ENCODE measurements around the gene ZNF280B.

DNA sequence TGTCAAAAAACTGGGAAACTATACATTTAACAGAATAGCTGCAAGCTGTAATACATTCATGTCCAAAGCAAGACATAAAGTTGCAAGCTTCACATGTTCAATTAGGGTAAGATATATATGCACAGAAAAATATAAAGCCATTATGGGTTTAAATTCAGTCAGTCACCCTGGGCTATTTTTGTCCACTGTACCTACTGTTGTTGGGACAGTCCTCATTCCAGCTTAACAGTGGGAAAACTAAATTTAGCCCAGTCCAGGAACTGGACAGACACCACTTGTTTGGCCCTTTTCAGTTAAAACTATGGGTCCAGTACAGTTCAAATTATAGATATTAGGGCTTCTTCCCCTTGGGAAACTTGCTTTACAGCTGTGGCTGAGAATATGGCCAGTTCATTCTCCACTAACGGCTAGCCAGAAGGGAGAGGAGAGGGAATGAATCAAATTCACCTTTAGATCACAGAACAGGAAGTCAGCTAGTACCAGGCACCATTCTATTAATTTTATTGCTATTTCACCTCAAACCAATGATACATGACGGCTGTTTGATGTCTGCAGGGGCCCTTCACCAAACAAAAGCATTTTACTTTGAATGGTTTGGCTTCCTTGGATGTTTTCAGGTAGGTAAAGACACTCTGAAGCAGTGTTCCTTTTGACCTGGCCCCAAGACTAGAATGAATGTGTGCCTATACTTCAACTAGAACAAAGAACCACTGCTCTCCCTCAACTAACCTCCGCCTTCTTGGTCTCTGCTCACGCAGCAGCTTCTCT lies 22.2 kb downstream of the ZNF280B start:
- TF ChIP-seq, protein P1, sequence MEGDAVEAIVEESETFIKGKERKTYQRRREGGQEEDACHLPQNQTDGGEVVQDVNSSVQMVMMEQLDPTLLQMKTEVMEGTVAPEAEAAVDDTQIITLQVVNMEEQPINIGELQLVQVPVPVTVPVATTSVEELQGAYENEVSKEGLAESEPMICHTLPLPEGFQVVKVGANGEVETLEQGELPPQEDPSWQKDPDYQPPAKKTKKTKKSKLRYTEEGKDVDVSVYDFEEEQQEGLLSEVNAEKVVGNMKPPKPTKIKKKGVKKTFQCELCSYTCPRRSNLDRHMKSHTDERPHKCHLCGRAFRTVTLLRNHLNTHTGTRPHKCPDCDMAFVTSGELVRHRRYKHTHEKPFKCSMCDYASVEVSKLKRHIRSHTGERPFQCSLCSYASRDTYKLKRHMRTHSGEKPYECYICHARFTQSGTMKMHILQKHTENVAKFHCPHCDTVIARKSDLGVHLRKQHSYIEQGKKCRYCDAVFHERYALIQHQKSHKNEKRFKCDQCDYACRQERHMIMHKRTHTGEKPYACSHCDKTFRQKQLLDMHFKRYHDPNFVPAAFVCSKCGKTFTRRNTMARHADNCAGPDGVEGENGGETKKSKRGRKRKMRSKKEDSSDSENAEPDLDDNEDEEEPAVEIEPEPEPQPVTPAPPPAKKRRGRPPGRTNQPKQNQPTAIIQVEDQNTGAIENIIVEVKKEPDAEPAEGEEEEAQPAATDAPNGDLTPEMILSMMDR (IDR thresholded peaks at IDR 0.05; ENCODE audit: low read length) = no peak
- TF ChIP-seq EZH2 (IDR thresholded peaks at IDR 0.05; ENCODE audit: borderline replicate concordance, low read length) = no peak

All from OCI-LY1 (cell line).